Osteoblast (primary cell): ENCODE data around the gene LY86. TPM values are rescaled to one million over a fixed set of nuclear protein-coding genes. Genes with fewer than 3 reads are reported as not detected.

Experiments
- DNase-seq: peaks from one replicate; pipeline ENCODE4 v3.0.0; 2011; ENCODE audit warnings: low spot score, mixed read lengths; ENCODE audit not compliant: insufficient read length; ENCODE audit errors: missing footprints
- H2AFZ ChIP-seq: 2 replicates; pipeline ENCODE4 v1.6.0; 2011; ENCODE audit warnings: mild to moderate bottlenecking, low read length
- H3K27ac ChIP-seq: 2 replicates; pipeline ENCODE4 v1.5.1; 2011; ENCODE audit warnings: mild to moderate bottlenecking, low read depth, low read length, moderate library complexity
- H3K27me3 ChIP-seq: 2 replicates; pipeline ENCODE4 v1.6.0; 2012; ENCODE audit warnings: mild to moderate bottlenecking, control low read depth, inconsistent platforms, low read length, moderate library complexity; ENCODE audit not compliant: insufficient read depth
- H3K36me3 ChIP-seq: 2 replicates; pipeline ENCODE4 v1.5.1; 2011; ENCODE audit warnings: mild to moderate bottlenecking, low read length, control low read depth, moderate library complexity; ENCODE audit not compliant: insufficient read depth
- H3K4me1 ChIP-seq: 2 replicates; pipeline ENCODE4 v1.5.1; 2011; ENCODE audit warnings: mild to moderate bottlenecking, low read length, control low read depth, moderate library complexity; ENCODE audit not compliant: insufficient read depth
- H3K4me2 ChIP-seq: 2 replicates; pipeline ENCODE4 v1.6.0; 2011; ENCODE audit warnings: mild to moderate bottlenecking, low read length; ENCODE audit not compliant: insufficient read depth
- H3K4me3 ChIP-seq: fragments of 200-600 bp; sonication (generic); 3 replicates; pipeline ENCODE4 v1.5.1; 2012; ENCODE audit warnings: mild to moderate bottlenecking, low read length, inconsistent platforms; ENCODE audit not compliant: insufficient read depth
- H3K79me2 ChIP-seq: 2 replicates; pipeline ENCODE4 v1.6.0; 2012; ENCODE audit warnings: mild to moderate bottlenecking, low read length, control low read depth, inconsistent platforms; ENCODE audit not compliant: insufficient read depth
- H3K9me3 ChIP-seq: 2 replicates; pipeline ENCODE4 v1.5.1; 2011; ENCODE audit warnings: low read depth, low read length, control low read depth
- H4K20me1 ChIP-seq: 2 replicates; pipeline ENCODE4 v1.6.0; 2012; ENCODE audit warnings: mild to moderate bottlenecking, low read length, control low read depth; ENCODE audit not compliant: insufficient read depth
- total RNA-seq: library from RNA; depleted of rRNA; stranded (reverse); fragments of >200 nt; gene quantifications from 2 replicates; pipeline ENCODE4 v1.2.3, GENCODE V29; 2012
- TF ChIP-seq, protein P1 (sequence below): IDR thresholded peaks from 2 replicates; pipeline ENCODE4 v1.5.1; 2011; ENCODE audit warnings: mild to moderate bottlenecking, low read depth, low read length, moderate library complexity; ENCODE audit errors: extremely low read depth

The LY86 gene
- total RNA-seq, 1 donor, result not detected

- Histone ChIP-seq H3K27ac (no peak overlapping the region), H3K36me3 (no peaks in the 10 kb centered on the region), H3K27me3 (no peaks in the 10 kb centered on the region), H3K4me3 (no peak overlapping the region), H3K4me2 (no peak overlapping the region), H4K20me1 (no peaks in the 10 kb centered on the region), H3K4me1 (no peaks in the 10 kb centered on the region), H3K9me3 (no peaks in the 10 kb centered on the region), H3K79me2 (no peaks in the 10 kb centered on the region), H2AFZ (no peak overlapping the region)
- TF ChIP-seq, protein P1, sequence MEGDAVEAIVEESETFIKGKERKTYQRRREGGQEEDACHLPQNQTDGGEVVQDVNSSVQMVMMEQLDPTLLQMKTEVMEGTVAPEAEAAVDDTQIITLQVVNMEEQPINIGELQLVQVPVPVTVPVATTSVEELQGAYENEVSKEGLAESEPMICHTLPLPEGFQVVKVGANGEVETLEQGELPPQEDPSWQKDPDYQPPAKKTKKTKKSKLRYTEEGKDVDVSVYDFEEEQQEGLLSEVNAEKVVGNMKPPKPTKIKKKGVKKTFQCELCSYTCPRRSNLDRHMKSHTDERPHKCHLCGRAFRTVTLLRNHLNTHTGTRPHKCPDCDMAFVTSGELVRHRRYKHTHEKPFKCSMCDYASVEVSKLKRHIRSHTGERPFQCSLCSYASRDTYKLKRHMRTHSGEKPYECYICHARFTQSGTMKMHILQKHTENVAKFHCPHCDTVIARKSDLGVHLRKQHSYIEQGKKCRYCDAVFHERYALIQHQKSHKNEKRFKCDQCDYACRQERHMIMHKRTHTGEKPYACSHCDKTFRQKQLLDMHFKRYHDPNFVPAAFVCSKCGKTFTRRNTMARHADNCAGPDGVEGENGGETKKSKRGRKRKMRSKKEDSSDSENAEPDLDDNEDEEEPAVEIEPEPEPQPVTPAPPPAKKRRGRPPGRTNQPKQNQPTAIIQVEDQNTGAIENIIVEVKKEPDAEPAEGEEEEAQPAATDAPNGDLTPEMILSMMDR, result no peak
- no peak for DNase-seq
These were observed 17.4 kb upstream of the LY86 start for GRCh38 chr6:6570929-6571671.

DNA sequence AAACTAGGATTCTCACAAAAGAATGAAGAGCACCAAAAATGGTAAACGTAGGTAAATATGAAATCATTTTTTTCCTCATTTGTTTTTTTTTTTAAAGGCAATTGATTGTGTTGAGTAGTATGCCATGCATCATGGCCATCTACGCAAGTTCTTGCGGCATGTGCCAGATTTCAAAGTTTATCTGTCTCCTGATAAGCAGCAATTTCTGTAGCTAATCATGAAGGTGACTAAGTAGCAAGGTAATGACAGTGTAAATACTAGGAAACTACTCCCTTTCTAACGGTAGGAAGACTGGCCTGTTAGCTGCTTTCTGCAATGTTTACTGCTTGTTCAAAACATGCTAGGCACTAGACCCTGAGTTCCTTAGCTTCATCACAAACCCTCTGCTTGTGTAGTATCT is 13.4 kb upstream of the LY86 start:
- H3K4me2 ChIP-seq, result no peak overlapping the region
- TF ChIP-seq, protein P1, result no peak
- no peak overlapping the region for H2AFZ ChIP-seq
- H3K4me1 ChIP-seq, result no peaks in the 10 kb centered on the region
- no peaks in the 10 kb centered on the region for H3K27me3 ChIP-seq
- H3K79me2 ChIP-seq, result no peaks in the 10 kb centered on the region
- no peak for DNase-seq
- H3K27ac ChIP-seq, result no peak overlapping the region
- H3K9me3 ChIP-seq, result no peaks in the 10 kb centered on the region
- no peak overlapping the region for H3K4me3 ChIP-seq
- no peaks in the 10 kb centered on the region for H3K36me3 ChIP-seq
- H4K20me1 ChIP-seq, result no peaks in the 10 kb centered on the region

DNA sequence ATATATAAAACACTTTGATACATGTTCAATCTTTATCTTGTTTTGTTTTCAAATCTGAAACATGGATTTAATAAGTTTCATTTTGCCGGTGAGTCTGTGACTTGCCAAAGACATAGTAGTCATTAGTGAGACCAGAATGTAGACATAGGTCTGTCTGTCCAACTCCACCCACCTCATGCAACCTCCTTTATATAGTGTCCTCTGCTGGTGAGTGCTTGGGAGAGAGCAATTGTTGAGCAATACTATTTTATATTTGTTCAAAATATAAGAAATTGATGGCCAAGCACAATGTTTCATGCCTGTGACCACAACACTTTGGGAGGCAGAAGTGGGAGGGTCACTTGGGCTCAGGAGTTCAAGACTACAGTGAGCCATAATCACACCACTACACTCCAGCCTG is 10.8 kb upstream of the LY86 start:
- no peaks in the 10 kb centered on the region for H3K36me3 ChIP-seq
- H2AFZ ChIP-seq, result no peak overlapping the region
- no peak overlapping the region for H3K4me3 ChIP-seq
- no peaks in the 10 kb centered on the region for H3K27me3 ChIP-seq
- no peak for DNase-seq
- no peaks in the 10 kb centered on the region for H3K79me2 ChIP-seq
- no peaks in the 10 kb centered on the region for H4K20me1 ChIP-seq
- H3K4me2 ChIP-seq, result no peak overlapping the region
- H3K9me3 ChIP-seq, result no peaks in the 10 kb centered on the region
- TF ChIP-seq, protein P1, result no peak
- no peak overlapping the region for H3K27ac ChIP-seq
- no peaks in the 10 kb centered on the region for H3K4me1 ChIP-seq

- Histone ChIP-seq H3K9me3 (no peaks in the 10 kb centered on the region), H3K79me2 (no peaks in the 10 kb centered on the region), H2AFZ (no peak overlapping the region), H3K4me2 (no peak overlapping the region), H3K4me1 (no peaks in the 10 kb centered on the region), H3K36me3 (no peaks in the 10 kb centered on the region), H3K27me3 (no peaks in the 10 kb centered on the region), H4K20me1 (no peaks in the 10 kb centered on the region), H3K27ac (no peak overlapping the region), H3K4me3 (no peak overlapping the region)
- DNase-seq, result no peak
- TF ChIP-seq, protein P1, result no peak
These were observed 9.2 kb upstream of the LY86 start for GRCh38 chr6:6579281-6579680.
